Liver (tissue), 3 donors: ENCODE data around the gene F8.

Experiments
- GABPA ChIP-seq, 2 donors: IDR thresholded peaks in 1 of 2; conservative IDR thresholded peaks in 1 of 2; 2 replicates each; pipeline ENCODE4 v1.6.1; 2016; ENCODE audit warnings: antibody characterized with exemption in 2 of 2, mild to moderate bottlenecking in 1 of 2, moderate library complexity in 1 of 2
- HNF4G ChIP-seq: IDR thresholded peaks from 2 replicates; pipeline ENCODE4 v1.6.1; 2016; ENCODE audit warnings: antibody characterized with exemption
- RAD21 ChIP-seq, 2 donors: IDR thresholded peaks; 2 replicates each; pipeline ENCODE4 v1.6.1; 2016; ENCODE audit warnings: antibody characterized with exemption in 2 of 2, mild to moderate bottlenecking in 2 of 2
- TAF1 ChIP-seq: conservative IDR thresholded peaks from 2 replicates; pipeline ENCODE4 v1.6.1; 2016; ENCODE audit warnings: antibody characterized with exemption, mild to moderate bottlenecking
- TF ChIP-seq, protein P1 (sequence below): fragments of 150-350 bp; IDR thresholded peaks from 2 replicates; pipeline ENCODE4 v1.5.1; 2017; ENCODE audit warnings: improper control_type of control experiment, low read depth, low read length; ENCODE audit not compliant: missing input control
- TF ChIP-seq, protein P2 (sequence below): IDR thresholded peaks from 2 replicates; pipeline ENCODE4 v1.6.1; 2016; ENCODE audit warnings: antibody characterized with exemption
- donor health status: healthy.
- donor health status: healthy.

DNA sequence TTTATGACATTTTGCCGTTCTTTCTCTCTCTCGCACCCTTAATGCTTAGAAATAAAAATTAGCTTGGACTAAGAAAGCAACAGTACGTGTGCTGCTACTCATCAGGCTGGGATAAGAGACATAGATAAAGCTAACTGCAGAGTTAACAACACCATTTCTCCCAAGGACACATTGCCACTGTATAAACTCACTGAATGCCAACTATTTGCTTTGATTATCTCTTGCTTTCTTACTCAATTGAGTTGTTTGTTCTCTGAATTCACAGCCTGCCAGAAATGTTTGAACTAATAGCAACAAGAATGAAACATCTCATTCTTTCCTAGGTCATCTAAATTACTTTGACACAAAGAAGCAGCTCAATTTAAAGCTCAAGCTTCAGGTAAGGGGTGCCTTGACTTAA lies 34.6 kb downstream of the F8 start:
- TF ChIP-seq, protein P1, sequence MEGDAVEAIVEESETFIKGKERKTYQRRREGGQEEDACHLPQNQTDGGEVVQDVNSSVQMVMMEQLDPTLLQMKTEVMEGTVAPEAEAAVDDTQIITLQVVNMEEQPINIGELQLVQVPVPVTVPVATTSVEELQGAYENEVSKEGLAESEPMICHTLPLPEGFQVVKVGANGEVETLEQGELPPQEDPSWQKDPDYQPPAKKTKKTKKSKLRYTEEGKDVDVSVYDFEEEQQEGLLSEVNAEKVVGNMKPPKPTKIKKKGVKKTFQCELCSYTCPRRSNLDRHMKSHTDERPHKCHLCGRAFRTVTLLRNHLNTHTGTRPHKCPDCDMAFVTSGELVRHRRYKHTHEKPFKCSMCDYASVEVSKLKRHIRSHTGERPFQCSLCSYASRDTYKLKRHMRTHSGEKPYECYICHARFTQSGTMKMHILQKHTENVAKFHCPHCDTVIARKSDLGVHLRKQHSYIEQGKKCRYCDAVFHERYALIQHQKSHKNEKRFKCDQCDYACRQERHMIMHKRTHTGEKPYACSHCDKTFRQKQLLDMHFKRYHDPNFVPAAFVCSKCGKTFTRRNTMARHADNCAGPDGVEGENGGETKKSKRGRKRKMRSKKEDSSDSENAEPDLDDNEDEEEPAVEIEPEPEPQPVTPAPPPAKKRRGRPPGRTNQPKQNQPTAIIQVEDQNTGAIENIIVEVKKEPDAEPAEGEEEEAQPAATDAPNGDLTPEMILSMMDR, result no peak
- no peak for TF ChIP-seq HNF4G
- peak; percentile 26 to 45 for TF ChIP-seq RAD21 (IDR thresholded peaks at IDR 0.05)
- TF ChIP-seq TAF1, result no peak
- TF ChIP-seq, protein P2, sequence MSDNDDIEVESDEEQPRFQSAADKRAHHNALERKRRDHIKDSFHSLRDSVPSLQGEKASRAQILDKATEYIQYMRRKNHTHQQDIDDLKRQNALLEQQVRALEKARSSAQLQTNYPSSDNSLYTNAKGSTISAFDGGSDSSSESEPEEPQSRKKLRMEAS, result peak; percentile 38
- no peak for TF ChIP-seq GABPA (IDR thresholded peaks at IDR 0.05 in 1 of 2, conservative IDR thresholded peaks at IDR 0.05 in 1 of 2)
